ENCODE data around the gene PPP1R13L.

Gene PPP1R13L

DNA sequence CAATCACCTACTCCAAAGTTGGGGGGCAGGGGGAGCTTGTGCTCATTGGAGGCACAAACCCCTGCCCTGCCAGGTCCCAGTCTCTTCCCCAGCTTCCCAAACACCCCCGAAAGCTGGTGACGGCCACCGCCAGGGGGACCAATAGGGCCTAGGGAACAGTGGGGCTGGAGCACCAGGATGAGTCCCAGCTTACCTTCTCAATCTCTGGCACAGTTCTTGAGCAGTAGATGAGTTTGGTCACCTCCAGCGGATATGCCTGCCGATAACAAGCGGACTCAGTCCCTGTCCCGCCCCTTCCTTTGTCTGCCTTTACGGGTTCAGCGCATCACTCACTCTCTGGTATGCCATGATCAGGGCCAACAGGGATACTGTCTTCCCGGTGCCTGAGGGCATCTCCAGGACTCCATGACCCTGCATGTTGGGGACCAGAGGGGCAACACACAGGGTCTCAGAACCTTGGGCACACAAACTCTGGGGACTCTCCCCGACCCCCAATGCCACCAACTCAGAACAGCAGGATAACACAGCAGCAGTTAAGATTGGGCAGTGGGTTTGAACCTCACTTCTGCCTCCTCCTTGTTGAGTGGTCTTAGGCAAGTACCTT lies 36.0 kb downstream of the PPP1R13L start:
- DNase-seq, result no peak

DNA sequence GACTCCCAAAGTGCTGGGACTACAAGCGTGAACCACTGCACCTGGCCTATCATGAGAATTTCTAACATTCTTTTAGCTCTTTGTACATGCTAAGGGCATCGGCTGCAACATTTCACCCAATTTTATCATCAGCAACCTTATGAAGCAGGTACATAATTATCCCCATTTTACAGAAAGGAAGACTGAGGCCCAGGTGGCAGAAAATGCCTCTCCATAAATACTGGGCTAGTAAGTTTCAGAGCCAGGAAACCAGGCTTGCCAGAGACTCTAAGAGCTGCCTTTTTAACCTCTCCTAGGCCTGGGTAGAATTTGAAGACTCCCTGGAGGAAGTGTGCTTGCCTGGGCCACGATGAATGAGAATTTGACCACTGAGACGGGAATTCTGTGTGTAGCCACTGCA lies 36.7 kb downstream of the PPP1R13L start:
- DNase-seq, result no peak

DNA sequence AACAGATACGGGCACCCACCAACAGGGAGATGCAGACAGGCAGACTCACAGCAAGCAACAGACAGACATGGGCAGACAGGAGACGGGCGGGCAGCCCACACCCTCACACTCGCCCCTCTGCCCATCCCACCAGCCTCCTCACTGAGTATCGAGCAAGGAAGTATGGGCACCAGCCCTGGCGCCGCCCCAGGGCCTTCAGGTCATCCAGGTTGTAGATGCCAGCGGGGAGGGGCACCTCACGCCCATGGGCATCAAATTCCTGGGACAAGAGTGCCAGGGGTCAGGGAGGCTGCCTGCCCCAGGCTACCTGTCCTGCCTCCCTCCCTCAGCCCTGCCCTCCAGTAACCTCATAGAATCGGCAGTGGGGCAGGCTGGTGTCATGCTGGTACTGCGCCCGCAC lies 40.2 kb downstream of the PPP1R13L start:
- no peak for DNase-seq

DNA sequence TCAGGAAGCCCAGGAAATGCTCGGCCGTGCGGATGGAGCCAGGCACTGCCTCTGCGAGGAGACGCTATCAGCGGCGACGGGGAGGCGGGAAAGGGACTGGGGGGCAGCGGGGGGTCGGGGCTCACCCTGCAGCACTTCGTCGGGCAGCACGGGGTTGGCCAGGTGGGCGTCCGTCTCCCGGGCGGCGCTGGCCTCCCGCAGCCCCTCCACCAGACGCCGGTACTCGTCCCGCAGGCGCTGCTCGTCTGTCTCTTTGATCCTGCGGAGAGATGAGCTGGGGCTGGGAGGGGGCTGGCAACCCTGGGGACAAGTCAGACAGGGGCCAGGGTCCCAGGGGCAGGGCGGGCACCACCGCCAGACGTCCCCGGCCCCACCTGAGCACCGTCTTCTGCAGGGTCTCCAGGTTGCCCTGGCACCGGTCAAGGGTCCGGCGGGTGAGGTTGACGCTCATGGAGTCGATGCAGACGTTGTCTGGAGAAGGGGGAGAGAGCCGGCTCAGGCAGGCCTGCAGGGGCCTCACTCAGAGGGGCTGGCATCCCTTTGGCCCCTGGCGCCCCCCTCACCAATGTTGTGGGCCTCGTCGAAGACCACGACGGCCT lies 40.9 kb downstream of the PPP1R13L start:
- DNase-seq, result no peak

DNA sequence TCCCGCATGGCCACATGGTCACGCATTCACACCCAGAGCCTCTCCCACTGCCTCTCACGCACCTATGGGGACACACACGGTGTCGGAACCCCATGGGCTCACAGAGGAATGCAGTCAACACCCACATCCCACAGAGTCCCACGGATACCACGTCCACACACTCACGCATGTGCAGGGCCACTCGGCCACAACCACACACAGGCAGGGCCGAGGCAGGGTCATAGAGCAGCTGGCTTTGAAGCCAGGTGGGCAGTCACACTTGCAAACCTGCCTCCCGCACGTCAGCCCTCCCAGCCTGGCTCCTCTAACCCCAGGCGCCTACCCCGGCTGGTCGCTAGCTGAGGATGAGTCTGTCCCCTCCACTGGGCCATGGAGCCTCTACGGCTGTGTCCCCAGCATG lies 42.6 kb downstream of the PPP1R13L start:
- DNase-seq, result no peak

DNA sequence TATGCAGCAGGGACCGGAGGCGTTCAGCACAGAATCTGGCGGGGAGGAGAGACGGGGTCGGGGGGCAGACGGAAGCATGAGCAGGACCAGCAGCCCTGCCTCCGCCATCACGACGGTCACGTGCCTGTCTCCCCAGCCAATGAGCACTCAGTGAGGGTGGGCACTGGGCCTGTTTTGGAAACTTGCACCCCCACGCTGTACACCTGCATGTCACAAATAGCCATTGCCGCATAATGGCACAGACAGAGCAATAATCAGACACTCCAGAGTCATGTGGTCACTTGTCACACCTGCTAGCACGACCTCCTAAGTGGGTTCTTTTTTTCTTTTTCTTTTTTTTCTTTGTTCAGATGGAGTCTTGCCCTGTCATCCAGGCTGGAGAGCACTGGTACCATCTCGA lies 43.3 kb downstream of the PPP1R13L start:
- DNase-seq, result no peak

DNA sequence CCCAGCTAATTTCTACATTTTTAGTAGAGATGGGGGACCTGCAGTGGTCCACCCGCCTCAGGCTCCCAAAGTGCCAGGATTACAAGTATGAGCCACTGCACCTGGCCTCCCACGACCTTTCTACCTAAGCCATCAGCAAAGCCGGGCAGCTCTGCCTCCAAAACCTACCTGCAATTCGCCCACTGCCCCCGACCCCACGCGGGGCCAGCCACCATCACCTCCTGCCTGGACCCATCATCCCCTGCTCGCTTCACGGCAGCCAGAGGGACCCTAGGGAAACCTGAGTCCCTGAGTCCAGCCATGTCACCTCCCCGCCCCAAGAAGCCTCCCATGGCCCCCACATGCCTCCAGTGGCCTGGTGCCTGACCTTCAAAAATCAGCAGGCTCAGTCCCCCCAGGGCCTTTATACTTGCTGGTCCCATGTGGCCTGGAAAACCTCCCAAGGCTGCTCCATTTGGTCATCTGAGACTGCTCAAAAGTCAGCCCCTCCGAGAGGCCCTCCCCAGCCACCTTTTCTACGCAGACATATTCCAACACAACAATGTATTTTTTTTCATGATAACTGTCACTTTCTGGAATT lies 46.6 kb downstream of the PPP1R13L start:
- no peak for DNase-seq

DNA sequence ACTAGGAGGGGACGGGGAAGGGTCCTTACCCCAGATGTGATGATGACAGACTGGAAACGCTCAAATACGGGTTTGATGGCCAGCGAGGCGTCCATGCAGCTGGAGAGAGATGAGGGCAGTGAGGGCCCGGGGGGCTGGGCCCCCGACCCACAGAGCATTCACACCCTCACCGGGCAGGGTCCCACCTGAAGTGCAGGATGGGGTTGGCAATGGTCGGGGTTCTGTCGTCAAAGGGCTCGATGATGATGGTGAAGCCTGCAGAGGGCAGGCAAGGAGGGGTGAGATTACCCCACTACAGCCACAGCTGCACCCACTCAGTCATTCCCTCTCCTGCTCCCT lies 47.5 kb downstream of the PPP1R13L start:
- DNase-seq, result no peak

DNA sequence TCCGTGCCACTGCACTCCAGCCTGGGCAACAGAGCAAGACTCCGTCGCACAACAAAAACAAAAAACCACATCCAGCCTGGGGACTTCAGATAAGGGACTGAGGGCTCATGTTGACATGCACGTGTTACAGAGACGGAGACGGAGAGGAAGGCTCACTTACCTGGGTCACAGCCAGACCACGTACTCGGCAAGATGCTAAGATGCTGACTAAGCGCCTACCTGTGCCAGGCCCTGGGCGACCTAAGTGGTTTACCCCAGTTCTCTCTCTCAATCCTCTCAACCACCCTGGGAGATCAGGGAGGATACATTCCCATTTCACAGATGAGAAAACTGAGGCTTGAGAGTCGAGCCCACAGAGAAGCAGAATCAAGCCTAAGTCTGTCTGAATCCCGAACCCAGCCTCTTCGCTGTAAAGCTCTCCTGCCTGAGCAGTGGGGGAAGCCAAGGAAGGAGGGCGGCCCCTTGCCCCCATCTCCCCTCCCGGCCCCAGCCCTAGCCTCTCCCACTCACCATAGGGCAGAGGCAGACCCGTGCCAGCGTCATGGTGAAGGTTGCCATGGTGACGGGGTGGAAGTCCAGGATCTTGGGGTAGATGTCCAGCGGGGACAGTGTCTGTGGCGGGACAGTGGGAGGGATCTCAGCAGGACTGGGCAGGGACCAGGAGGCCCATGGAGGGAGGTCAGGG lies 48.0 kb downstream of the PPP1R13L start:
- no peak for DNase-seq

DNA sequence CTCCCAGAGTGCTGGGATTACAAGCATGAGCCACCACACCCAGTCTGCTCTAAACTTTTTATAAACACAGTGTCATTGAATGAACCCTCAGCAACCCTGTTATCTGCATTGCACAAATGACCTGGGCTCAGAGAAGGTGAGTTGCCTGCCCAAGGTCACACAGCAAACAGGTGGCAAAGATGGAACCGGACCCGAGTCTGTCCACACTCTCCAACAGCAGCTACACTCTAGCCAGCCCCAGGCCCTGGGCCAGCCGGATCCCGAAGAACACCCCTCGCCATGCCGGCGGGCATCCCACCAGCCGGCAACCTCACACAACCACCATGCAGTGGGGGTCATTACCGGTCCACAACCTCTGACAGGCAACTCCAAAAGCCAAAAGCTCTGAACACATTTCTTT lies 49.0 kb downstream of the PPP1R13L start:
- DNase-seq, result no peak

DNA sequence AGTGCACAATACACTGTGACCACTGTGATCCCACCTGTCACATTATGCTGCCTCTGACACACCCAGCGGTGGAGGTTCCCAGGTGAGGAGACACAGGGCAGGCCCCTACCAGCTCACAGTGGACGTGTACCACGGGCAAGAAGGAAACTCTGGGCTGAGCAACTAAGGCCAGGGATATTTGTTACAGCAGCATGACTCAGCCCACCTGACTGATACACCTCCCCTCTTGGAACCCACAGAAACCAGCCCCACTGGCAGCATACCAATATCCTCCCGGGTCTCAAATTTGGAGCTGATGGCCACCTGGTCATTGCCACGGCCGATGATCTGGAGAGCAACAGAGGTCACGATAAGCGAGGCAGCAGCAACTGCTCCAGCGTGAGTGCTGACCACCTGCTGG lies 49.5 kb downstream of the PPP1R13L start:
- DNase-seq, result no peak

DNA sequence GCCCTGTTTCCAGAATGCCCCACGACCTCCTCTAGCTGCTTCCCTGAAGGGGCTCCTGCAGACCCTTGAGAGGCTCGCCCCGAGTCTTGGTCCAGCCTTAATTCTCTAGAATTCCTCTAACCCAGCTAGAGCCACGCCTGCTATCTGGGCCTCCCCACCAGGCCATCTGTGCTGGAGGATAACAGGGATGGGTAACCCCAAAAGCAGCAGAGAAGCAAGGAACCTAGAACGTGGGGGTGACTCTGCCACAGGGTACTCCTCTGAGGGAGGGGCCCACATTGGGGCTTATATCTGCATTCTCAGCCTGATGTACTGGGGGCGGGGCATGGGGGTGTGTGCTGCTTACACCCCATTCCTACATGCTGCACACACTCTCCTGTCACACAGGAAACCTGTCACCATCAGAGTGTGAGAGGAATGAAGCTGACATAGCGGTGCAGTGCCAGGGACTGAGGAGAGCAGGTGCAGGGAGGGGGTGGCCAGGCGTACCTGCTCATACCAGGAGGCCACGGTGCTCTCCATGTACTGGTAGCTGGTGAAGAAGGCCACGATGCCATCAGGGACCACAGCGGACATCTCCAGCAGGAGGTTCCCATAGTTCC lies 50.5 kb downstream of the PPP1R13L start:
- DNase-seq, result no peak

DNA sequence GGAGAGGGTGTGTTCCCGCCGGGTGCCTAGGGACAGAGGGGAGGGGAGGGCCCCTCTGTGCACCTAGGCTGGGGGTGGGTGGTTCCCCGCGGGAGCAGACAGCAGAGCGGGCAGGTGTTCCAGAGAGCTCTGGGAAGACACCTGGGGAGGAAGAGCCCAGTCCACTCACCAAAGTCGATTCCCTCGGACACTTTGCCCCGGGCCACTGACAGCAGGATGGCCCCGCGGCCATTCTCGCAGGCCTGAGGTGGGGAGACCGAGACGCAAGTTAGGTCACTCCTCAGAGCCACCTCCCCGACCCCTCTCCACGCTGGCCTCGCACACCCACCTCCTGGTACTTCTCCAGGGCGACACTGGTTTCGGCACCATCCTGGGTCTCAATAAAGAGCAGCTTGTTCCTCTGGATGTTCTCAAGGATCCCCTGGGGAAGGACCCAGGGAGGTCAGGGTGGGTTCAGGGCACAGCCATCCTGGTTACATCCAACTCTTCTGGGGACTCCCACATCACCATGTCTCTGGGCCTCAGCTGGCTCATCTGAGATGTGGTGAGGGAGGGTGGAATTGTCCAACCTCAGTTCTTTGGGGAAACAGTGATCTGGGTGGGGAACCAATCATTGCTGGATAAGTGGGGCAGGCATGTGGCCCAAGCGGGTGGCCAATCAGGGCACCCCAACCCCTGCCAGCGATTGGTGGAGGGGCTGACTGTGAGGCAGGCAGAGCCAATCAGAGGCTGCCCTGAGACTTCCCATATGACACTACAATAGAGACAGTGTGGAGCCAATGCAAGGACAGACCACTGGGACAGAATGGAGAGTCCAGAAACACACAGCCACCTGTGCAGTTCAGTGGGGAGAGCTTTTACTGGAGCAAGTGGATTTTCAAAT lies 51.7 kb downstream of the PPP1R13L start:
- no peak for DNase-seq

DNA sequence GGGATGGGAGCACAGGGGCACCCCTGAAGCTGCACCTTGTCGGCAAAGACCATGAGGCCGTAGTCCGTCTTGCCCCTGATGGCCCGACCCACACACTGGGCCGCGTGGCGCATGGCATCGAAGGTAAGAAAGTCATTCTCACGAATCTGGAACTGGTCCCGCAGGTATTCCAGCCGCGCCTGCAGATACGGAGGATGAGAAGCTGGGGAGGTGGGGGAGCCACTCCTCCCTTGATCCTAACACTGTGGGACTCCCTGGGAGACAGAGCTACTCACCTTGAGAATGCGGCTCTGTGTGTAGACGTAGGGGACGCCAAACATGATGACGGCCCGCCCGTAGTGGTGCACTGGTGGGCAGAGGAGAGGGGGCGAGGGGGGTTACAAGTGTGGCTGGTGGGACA lies 52.4 kb downstream of the PPP1R13L start:
- no peak for DNase-seq

DNA sequence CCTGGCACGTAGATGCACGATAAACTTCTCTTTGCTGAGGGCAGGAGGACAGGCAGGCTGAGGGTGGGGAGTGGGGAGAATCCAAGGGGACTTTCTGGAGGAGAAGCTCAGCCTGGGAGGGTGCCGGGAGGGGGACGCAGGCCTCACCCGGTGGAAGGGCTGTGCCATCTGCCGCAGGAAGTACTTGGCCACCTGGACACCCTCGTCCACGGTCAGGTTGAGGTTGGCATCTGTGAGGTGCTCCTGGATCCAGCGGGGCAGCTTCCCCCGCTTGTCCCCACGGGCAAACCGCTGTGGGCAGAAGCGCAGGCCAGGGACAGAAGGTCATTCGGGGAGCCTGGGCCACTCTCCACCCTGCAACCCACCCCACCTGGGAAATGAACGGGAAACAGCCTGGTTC lies 52.8 kb downstream of the PPP1R13L start:
- no peak for DNase-seq

DNA sequence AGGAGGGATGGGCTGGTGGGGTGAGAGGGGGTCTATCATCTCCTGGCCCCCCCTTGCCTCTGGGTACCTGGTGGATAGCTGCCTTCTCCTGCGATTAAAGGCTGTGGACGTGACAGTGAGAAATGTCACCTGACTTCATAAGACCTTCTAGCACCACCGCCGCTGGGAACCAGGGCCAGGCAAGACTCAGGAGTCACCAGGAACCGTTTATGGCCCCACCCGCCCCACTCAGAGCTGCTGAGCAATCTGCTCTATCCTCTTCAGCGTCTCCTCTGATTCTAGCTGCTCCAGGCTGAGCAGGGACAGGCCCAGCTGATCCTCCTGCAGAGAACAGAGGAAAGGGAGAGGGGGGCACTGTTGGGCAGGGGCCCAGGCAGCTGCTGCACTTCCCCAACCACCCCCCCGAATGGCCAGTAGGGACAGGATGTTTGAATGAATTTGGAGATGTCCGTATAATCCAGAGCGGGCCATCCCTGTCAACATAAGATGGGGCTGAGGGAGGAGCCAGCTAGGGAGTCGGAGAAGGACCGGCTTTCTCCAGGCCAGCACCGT lies 53.4 kb downstream of the PPP1R13L start:
- DNase-seq, result no peak

DNA sequence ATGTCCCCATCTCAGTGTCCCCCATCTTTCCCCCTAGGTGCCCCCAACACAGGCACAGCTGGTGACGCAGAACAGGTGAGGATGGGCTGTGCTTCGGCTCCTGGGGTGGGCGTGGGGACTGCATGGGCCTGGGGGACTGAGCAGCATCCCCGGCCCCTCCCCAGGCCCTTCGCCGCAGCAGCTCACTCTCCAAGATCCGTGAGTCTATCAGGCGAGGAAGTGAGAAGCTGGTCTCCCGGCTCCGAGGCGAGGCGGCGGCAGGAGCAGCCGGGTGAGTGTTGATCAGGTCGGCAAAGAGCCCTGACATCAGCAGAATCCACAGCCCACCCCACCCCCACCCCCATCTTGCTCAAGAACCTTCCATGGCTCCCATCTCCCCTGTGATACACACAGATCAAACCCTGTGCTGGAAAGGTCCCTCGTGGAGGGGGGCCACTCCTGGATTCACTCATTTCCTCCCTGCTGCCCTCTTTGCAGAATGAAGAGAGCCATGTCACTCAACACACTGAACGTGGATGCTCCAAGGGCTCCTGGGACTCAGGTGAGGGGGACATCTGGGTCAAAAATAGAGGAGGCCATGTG lies 54.3 kb downstream of the PPP1R13L start:
- no peak for DNase-seq

DNA sequence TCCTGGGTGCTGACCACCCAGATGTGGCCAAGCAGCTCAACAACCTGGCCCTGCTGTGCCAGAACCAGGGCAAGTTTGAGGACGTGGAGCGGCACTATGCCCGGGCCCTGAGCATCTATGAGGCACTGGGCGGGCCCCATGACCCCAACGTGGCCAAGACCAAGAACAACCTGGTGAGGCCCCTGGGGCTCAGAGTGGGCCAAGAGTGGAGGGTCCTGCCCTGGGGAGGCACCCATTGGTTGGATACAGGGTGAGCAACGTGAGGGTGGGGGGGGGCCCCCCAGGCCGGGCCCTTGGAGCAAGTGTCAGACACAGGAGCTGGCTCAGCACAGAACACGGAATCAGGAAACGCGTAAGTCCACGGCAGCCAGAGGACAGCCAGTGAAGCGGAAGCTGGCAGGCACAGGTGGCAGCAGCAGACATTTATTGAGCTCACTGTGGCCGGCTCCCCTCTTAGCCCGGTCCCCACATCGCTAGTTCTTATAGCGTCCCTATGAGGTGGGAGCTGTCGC lies 55.4 kb downstream of the PPP1R13L start:
- DNase-seq, result no peak

DNA sequence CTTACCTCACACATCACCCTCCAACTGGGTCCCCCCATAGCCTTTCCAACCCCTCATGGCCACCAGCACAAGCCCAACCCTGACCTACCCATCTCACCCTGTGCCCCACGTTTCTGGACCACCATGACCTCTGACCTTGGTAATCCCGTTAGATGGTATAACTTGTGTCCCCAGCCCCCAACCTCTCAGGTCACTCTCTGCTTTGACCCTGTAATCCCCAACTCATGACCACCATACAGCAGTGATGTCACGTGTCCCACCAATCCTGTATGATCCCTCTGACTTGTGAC lies 55.8 kb downstream of the PPP1R13L start:
- no peak for DNase-seq

DNA sequence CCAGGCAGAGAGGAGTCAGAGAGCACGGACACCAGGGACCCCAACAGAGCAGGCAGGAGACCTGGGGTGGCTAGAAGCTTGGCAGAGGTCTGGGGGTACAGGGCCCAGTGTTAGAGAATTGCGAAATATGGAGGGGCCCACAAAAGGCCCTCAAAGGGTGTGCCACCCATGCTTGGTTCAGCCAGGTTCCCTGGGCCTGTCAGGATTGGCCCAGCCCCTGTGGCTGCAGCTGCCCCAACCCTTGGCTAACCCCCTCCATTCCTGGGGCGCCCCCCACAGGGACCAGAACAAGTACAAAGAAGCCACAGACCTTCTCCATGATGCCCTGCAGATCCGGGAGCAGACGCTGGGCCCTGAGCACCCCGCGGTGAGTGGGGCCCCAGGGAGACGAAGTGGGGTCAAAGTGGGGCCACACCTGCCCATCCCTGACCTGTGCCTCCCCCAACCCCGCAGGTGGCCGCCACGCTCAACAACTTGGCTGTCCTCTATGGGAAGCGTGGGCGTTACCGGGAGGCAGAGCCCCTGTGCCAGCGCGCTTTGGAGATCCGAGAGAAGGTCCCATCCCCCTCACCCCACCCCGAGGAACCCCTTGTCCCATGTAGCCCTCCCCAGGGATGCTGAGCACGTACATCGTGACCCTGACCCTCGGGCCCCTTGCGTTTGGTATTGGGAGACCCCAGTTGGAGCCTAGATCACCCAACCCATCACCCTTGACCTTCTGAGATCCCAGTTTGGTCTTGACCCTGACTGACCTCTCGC lies 56.3 kb downstream of the PPP1R13L start:
- DNase-seq, result no peak

Measured in right kidney (tissue), 1 donor.